Stimulated activated CD8-positive, alpha-beta memory T cell treated with anti-CD3 and anti-CD28 coated beads, Interleukin-15, amount 100 ng/mL, for 4 hours (primary cell): ENCODE data around the gene C4orf36.
"Not testable (repeated sequence)": the region's sequence is repeated elsewhere in the genome, so short reads cannot be mapped to it uniquely, and the experiment has no call there.

Source experiments
- DNase-seq, 2 donors: peaks; one replicate each; pipeline ENCODE4 v3.0.0-alpha.2; 2020; ENCODE audit warnings: low read depth in 2 of 2

Gene C4orf36

DNA sequence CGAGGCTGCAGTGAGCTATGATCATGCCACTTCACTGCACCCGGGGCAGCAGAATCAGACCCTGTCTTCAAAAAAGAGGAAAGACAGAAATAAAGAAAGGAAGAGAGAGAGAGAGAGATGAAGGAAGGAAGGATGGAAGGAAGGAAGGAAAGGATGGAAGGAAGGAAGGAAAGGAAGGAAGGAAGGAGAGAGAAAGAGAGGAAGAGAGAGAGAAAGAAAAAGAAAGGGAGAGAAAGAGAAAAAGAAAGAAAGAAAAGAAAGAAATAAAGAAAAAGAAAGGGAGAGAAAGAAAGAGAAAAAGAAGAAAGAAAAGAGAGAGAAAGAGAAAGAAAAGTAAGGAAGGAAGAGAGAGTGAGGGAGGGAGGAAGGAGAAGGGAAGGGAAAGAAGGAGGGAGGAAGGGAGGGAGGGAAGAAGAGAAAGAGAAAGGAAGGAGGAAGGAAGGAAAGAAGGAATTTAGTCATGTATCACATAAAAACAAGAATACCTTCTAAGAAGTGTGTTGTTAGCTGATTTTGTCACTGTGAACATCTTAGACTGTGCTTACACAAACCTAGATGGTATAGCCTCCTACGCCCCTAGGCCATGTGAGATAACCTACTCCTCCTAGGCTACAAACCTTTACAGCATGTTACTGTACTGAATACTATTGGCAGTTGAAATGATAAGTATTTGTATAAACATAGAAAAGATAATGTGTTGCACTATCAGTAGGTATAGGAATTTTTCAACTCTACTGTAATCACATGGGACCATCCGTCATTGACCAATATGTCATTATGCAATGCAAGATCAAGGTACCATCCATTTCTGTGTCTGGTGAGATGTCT is 25.2 kb upstream of the C4orf36 start:
- DNase-seq: no peak

DNA sequence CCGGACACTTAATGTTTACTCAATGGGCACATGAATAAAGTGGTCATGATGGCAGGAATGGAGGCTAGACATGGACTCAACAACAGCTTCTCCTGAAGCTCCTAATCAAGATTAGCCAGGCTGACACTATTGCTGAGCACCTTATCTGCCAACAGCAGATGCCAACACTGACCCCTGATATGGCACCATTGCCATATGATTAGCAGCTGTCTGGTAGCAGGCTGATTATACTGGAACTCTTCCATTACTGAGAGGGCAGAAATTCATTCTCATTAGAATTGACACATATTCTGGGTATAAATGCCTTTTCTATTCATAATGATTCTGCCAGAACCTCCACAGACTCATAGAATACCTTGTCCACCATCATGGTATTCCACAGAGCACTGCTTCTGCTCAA is 24.2 kb upstream of the C4orf36 start:
- DNase-seq: no peak

DNA sequence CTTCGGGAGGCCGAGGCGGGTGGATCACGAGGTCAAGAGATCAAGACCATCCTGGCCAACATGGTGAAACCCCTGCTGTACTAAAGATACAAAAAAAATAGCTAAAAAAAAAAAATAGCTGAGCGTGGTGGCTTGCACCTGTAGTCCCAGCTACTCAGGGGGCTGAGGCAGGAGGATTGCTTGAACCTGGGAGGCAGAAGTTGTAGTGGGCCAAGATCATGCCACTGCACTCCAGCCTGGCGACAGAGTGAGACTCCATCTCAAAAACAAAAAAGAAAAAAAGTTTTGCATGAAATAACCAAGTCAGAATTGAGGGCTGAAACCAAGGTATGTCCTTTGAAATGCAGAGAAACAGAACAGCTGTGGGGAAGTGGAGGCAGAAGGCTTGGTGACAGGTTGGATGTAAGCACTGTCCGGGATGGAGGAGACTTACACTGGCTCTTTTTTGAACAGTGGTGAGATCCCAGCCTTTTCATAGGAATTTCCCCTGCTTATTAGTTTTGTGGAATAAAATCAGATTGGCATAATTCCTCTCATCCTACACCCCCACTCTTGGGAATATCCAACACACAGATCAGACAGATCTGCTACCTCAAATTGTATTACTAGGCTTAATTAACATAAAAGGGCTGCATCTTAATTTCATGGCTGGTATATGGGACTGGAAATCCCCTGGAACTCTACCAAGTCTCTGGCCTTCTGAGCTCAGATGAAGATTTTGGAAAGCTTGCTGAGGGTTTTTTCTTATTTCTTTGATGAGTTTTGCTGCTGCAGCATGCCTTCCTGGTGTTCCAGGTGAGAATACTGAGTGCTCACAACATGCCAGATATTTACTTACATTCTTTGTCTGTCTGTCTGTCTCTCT is 18.8 kb upstream of the C4orf36 start:
- no peak for DNase-seq

DNA sequence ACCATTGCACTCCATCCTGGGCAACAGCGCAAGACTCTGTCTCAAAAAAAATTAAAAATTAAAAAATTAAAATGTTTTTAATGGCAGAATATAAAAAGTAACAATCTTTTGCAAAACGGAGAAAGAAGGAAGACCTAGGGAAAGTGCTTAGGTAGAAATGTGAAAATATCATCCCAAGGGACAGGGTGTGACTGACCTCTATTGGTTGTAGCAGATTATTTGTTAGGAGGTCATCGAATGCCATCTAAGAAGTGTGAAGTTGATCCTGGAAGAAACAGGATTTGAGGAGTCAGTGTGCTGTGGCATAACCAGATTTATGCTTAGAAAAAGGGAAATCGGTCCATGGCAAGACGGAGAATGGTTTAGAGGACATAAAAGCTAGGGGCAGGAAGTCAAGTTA is 18.1 kb upstream of the C4orf36 start:
- DNase-seq: no peak

DNA sequence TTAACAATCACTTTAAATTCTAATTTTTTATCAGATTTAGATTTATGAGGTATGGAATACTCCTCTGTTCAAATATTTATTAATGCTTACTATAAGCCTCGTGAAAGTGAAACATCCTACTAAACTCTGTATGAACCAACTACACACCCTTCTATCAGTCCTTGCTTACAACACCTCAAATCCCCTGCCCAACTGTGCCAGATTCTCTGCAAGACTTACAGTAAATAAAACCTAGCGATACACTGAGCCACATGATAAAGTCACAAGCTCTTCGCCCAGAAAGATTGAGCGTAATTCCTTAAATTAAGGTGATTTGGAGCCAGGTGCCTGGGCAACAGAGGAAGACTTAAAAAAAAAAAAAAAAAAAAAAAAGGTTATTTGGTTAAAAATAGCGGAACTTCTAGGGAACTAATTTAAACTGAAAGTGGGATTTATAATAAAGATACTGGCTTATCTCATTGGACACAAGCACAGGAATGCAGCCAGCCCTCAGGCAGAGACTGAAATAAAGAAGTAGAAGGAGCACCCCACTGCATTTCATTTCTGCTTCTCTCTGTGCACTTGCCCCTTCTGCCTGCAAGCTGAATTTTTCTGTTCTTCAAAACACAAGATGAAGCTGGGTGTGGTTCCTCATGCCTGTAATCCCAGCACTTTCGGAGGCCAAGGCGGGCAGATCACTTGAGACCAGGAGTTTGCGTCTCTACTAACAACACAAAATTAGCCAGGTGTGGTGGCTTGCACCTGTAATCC is 17.5 kb upstream of the C4orf36 start:
- no peak for DNase-seq

DNA sequence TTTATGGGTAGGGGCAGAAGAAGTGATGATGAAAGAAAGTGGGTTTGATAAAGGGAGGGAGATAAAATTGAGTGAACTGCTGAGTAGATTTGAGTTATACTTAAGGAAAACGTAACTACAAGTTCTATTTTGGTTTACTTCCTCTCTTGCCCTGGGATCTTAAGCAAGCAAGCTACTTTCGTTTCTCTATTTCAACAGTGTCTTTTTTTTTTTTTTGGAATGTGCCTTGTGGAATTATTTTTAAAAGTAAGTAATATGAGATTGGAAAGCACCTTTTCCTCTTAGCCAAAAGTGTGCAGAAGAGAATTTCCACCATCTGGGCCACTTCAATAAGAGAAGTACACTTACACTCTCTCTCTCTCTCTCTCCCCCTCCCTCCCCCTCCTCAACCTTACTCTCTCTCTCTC is 16.0 kb upstream of the C4orf36 start:
- DNase-seq: no peak

DNA sequence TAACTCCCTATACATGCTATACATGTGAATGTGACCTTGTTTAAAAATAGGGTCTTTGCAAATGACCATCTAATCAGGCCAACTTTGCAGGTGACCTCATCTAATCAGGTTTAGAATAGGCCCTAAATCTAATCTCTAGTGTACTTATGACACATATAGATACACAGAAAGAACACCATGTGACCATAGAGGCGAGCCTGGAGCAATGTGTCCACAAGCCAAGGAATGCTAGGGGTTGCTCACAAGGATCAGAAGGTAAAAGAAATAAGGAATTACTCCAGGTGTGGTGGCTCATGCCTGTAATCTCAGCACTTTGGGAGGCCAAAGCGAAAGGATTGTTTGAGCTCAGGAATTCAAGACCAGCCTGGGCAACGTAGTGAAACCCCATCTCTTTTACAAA is 9.6 kb upstream of the C4orf36 start:
- DNase-seq: no peak

DNA sequence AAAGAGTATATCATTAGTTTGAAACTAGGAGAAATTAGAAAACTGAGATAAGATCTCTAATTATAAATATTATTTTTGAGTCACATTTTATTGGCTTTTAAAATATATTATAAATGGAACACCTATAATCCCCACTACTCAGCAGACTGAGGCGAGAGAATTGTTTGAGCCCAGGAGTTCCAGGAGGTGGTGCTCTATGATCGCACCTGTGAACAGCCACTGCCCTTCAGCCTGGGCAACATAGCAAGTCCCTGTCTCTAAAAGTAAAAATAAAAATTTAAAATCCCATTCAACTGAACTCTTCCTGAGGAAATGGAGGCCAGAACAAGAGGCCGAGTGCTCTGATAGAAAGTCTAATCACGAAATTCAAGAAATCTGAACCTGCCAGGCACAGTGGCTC is 6.3 kb upstream of the C4orf36 start:
- DNase-seq: no peak

DNA sequence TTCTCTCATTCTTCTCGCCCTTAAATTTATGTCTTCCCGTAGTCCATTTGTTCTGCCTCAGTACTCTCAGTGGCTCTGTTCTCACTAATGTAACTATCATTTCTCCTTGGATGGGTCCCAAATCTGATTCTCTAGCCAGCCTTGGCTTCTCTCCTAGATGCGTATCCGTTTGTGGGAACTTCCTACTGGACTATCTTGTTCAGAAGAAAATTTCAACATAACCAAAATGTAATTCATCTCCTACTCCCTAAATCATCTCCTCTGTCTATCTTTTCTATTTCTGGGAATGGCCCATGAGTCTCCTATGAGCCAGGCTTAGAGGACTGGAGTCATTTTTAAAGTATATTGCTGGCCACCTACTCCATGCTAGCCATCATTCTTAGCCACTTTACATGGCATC is 4.4 kb upstream of the C4orf36 start:
- DNase-seq: no peak

DNA sequence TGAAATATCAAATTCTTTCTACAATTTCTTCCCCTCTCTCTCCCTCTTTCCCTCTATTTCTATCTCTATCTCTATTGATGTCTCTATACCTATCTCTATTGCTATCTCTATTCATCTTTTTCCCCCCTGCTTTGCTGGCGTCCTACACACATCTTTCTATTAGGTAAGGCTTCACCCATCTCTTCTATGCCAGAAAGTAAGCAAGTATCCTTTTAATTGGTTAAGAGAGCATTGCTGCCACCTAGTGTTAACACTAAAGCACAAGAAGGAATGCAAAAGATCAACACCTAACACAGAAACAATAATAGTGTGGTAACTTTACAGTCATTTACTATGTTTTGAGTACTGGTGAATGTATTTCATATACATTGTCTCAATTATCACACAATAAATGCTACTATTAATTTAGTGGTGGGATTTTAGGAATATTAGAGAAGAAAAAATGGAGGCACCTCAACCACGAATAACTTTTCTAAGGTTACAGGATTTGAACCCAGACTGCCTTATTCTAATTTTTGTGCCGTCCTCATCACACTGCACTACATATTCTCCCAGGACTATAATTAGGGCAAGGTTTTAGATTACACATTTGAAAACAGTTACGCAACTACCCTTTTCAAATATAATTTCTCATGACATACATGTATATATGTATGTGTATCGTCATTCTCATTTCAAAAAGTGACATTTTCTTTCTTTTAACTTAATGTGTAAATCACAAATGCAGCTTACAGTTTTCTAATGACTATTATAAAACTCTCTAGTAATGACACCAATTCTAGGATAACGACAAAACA is 3.7 kb upstream of the C4orf36 start:
- no peak for DNase-seq

DNA sequence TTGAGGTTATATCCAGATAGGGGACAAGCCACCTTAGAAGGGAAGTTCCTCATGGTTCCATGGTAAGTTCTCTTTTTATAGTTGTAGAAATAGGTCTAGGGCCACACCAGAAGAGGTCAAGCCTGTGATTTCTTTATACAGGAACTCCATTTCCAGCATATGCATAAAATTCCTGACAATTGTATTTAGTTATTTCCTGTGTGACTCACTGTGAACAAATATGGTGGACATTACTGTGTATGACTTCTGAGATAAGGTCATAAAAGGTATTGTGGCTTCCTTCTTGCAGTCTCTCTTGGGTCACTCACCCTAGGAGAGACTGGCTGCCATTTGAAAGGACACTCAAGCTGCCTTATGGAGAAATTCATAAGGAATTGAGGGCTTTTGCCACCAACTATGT is 2.2 kb upstream of the C4orf36 start:
- DNase-seq: no peak

DNA sequence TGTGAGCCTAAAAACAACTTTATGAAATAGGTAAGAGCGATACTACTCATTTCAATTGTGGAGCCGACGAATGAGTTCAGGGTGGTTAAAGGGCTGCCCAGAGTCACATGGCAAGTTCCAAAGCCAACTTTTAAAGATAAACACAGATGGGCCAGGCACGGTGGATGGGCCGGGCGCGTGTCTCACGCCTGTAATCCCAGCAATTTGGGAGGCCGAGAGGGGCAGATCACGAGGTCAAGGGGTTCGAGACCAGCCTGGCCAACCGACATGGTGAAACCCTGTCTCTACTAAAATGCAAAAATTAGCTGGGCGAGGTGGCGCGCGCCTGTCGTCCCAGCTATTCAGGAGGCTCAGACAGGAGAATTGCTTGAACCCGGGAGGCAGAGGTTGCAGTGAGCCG is 914 bp upstream of the C4orf36 start:
- no peak for DNase-seq

DNA sequence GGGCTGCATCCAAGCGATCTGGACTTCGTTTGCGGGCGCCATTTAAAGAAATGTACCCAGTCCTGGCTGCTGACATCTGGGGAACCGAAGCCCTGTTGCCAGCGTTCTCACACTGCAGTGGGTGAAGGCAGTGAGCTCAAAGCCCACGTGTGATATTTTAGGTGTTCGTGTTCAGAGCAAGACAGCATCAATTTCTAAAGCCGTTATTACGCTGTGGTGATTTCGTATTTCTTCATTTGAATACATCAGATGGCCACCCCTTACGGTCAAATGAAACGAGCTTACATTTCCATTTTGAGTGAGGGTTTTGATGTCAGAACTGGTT is 376 bp upstream of the C4orf36 start:
- DNase-seq: no peak

DNA sequence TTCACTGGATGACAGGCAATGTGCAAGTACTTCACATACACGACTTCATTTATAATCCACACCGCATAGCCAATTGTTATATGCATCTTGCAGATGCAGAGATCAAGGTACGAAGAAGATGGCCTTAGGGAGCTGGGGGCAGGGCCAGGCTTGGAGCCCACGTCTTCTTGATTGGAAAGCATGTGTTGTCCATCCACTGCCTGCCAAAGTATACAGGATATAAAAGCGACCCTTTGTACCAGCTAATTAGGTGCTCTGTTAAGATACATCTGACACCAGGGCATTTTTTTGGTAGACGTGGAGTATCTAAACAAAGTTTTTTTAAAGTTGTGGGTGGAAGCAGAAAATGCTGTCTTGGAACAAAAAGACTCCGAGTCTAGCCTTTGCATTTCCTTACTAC is 1.4 kb downstream of the C4orf36 start:
- no peak for DNase-seq

DNA sequence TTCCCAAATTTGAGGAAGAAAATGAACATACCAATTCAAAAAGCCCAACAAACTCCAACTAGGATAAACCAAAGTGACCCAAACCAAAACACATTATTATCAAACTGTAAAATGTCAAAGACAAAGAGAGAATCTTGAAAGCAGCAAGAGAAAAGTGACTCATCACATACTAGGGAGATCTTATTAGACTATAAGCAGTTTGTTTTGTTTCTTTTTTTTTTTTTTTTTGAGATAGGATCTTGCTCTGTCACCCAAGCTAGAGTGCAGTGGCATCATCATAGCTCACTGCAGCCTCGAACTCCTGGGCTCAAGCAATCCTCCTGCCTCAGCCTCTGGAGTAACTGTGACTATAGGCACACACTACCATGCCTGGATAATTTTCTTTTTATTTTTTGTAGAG is 12.6 kb downstream of the C4orf36 start:
- DNase-seq: no peak

DNA sequence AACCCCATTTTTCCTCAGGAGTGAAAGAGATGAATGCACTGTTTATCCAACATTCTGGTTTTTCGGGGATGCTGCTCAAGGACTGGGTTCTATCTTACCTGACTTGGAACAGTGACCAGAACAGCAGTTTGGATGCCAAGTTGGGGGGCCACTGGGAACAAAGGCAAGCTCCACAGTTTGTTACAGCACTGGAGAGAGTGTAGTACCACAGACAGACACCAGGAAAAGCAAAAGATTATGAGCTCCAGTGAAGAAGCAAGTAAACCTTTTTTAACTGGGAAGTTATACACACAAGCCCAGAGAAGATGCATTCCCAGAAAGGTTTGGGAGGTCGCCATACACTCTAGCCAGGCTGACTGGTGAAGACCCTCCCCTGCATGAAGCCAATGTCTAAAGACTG is 13.6 kb downstream of the C4orf36 start:
- DNase-seq: no peak

DNA sequence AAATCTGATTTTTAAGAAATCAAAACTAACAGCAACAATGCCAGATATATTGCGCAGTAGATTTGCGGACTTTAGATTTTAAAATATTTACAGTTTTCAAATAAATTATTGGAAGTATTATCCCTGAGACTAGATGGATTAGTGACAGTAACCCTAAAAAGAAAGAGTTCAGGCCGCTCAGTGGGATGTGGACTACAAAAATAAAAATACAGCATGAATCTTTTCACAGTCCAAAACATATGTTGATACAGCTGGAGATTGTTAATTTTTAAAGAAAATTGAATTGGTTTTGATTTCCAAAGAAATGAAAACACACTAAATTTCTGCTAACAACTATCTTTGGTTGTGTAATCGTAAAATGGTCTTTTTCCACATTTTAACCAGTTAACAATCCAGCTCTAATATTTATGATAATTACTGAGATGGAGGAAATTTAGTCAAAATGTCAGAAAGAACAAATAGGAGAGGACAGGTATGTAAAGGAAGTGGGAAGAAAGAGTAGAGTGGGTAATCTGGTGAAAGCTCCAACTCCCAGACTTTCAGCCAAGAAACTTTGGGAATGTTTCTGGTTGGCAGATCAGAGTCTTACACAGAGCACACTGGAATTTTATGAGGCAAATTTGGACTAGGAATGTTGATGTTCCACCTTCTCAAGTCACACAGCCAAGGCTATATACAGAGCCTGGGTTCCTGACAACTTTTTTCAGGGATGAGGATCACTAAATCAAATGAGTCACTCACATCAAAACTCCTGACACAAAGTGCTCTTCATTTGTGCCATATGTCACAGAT is 15.1 kb downstream of the C4orf36 start:
- no peak for DNase-seq

DNA sequence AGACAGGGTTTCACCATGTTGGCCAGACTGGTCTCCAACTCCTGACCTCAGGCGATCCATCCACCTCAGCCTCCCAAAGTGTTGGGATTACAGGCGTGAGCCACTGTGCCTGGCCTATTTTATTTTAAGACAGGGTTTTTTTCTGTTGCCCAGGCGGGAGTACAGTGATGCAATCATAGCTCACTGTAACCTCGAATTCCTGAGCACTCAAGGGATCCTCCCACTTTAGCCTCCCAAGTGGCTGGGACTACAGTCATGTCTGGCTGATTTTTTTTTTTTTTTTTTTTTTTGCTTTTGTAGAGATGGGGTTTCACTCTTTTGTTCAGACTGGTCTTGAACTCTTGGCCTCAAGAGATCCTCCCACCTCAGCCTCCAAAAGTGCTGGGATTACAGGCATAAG is 16.8 kb downstream of the C4orf36 start:
- DNase-seq: not testable (repeated sequence)

DNA sequence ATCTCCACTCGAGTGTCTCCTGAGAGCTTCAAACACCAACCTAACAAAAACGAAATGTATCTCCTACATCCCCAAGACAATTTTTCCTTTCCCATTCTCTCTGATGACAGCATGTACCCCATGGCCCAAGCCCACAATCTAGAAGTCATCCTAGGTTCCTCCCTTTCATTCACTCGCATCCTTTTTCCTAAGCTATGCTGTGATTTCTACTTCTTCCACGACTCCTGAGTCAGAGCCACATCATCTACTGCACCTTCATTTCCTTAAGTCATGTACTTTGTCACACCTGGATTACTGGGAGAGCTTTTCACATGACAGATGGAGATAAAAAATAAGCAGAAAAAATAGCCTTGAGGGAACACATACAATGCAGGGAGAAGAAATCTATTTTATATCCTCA is 20.1 kb downstream of the C4orf36 start:
- no peak for DNase-seq

DNA sequence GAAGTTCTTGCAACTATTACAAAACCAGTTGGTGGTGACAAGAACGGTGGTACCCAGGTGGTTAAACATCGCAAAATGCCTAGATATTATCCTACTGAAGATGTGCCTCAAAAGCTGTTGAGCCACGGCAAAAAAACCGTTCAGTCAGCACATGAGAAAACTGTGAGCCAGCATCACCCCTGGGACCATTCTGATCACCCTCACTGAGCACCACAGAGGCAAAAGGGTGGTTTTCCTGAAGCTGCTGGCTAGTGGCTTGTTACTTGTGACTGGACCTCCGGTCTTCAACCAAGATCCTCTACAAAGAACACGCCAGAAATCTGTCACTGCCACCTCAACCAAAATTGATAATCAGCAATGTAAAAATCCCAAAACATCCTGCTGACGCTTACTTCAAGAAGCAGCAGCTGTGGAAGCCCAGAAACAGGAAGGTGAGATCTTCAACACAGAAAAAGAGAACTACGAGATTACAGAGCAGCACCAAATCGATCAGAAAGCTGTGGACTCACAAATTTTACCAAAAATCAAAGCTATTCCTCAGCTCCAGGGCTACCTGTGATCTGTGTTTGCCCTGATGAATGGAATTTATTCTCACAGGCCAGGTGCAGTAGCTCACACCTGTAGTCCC is 21.7 kb downstream of the C4orf36 start:
- no peak for DNase-seq
